GM18519 (cell line): ENCODE results near the gene MRPL34.
A peak's percentile ranks its signal among the peaks of the same experiment; 100 is the strongest.

Source experiments
- ATAC-seq: cut with Tn5 transposase; IDR thresholded peaks from one replicate; pipeline ENCODE4 v1.9.1; 2021; ENCODE audit warnings: mild to moderate bottlenecking, moderate library complexity; ENCODE audit not compliant: unreplicated experiment, low FRiP score

MRPL34 gene

DNA sequence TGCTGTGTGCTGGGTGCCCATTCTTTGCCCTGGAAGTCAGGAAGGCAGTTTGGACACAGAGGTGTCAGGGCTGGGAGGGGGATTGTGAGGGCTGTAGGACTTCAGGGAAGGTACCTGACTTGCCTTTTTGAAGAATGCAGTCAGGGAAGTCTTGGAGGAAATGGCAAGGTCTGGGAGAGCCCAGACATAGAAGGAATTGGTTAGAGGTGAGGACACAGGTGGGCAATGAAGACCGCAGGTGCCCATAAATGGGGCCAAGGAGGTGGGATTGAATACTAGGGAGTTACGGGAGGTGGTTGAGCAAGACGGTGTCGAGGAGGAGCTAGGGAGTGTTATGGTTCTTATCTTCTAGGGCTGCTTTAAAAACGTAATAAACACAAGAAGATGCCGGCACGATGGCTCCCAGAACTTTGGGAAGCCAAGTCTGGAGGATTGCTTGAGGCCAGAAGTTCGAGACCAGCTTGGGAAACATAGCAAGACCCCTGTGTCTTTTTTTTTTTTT, 2.3 kb downstream of the MRPL34 start:
- ATAC-seq = no peak

DNA sequence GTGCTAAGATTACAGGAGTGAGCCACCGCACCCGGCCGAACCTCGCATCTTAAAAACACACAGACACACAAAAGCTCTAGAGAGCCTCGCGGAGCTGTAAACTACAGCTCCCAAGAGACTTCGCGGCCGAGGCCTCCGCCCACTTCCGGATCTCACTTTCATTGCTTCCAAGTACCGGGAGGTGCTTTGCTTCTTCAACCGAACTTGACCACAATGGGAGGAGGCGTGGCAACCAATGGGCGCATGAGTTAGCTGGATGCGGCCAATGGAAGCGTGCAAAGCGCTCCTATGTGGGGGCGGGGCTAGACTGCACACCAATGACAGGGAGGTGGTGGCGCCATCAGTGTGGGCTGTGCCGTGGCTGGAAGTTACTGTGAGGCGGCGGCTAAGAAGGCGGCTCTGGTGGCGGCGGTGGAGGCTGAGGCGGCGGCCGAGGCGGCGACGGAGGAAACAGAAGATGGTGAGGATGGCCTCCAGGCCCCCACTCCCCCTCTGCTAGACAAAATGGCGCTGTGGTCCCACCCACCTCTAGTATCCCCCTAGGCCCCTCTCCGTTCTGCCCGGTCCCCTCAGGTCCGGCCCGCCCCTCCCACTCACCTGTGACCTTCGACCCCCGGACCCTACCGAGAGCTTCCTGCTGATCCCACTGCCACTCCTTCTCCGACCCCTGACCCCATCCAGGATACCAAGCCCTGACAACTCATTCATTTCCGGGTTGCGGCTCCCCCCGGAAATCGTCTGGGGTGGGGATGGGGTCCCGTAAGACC, 3.7 kb downstream of the MRPL34 start, which contains the start of gene DDA1:
Gene DDA1 (plus strand): TSS at position 366 of the 767 bp plus-strand sequence. CDS start 92 bp downstream, at position 458.
- ATAC-seq = peak; percentile 60

DNA sequence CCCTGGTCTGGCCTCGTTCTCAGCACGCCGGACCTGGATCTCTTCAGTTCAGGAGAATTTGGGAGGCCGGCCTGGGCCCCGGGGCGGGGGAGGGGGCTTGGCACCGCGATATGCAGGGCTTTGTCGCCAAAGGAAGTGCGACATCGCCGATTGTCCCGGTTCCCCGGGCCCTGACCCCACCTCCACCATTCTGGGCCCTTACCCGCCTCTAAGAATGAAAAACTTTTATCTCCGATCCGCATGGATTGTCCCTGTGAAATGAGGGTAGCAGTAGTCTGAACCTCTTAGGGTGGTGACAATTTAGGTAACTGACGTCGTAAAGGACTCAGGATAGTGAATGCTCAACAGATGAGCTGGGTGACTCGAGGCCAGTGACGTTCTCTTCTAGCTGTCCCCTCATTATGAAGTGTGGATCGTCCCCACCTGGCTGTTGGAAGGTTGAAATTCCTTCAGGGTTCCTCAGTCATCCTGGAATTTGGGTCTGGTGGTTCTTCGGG, 4.3 kb downstream of the MRPL34 start:
- no peak for ATAC-seq

DNA sequence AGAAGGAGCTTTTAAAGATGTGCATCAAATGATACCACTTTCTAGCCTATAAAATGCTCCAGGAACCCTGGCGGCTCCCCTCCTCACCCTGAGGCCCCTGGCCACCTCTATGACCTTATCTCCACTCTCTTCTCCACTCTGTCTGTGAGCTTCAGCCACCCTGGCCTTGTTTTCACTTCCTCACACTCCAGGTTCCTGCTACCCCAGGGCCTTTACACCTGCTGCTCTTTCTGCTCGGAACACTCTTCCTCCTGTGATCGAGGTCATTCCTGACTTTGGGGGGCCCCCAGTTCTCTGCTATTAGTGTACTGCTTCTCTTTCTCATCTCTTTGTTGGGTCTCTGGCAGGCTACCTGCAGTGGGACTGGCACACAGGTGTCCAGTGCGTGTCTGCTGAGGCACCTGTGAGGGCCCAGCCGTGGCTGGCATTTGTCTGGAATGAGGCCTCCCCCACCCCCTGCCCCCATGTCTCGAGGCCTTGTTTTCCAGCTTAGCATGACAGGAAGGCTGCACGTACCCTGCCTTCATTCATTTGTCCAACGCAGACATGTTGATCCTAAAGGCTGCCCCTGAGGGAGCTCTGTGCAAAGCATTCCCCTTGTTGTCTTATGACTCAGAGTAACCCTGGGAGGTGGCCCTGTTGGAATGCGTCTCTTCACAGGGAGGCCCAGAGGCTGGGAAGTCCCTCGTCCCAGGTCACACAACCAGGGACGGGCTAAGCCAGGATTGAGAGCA, 6.0 kb downstream of the MRPL34 start:
- no peak for ATAC-seq

DNA sequence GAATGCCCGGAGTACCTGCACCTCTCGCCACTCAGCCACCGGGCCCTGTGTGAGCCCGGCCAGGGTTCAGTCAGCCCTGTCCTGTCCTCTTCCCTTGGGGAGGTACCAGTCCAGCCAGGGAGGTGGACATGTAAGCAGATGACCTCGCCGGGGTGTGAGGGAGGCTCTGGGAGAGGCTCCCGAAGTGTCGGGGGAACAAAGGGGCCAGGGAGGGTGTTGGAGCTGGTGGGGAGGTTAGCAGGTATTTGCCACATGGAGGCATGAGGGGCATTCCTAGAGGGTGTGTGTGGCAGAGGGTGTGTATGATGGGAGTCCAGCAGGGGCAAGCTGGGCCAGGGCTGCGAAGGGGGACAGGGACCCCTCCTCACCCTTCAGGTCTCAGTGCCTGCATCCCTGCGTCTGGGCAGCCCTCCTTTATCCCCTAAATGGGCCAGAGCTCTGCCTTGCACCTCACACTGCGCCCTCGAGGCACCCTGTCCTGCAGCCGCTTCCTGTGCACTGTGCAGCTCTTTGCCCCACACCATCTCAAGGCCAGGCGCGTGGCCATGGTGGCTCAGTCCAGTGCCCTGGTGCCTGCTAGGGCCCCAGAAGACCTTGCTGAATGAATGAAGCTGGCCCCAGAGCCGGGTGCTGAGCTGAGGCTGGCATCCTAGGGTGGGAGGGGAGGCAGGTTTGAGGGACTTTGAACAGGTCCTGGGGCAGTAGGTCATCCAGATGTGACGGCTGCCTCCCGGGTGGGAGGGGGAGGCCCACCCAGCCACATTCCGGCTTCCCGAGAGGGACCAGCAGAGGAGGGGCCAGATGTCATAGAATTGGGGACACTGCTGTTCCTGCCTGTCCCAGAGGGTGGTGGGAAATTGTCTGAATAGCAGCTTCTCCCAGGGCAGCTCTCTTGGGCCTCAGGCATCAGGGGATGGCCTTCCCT, 6.8 kb downstream of the MRPL34 start:
- ATAC-seq = no peak

DNA sequence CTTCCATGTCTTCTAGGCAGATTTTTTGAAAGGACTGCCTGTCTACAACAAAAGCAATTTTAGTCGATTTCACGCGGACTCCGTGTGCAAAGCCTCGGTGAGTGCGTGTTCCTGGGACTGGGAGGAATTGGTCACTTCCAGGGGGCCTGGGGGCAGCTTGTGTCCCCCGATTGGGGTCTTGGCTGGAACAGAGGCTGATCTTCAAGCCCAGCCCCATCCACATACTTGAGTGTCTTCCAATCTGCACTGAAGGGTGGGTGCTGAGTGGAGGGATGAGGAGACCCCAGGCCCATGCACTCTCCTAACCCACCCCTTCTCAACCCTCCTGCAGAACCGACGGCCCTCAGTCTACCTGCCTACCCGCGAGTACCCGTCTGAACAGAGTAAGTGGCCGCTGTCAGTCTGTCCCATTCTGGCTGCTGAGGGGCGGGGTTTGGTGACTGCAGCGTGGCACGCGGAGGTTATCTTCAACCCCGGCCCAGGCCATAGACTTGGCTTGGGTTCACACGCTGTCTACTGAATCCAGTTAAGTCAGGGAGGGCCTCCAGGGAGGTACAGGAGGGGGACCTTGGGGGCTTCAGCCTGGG, 8.4 kb downstream of the MRPL34 start:
- no peak for ATAC-seq

DNA sequence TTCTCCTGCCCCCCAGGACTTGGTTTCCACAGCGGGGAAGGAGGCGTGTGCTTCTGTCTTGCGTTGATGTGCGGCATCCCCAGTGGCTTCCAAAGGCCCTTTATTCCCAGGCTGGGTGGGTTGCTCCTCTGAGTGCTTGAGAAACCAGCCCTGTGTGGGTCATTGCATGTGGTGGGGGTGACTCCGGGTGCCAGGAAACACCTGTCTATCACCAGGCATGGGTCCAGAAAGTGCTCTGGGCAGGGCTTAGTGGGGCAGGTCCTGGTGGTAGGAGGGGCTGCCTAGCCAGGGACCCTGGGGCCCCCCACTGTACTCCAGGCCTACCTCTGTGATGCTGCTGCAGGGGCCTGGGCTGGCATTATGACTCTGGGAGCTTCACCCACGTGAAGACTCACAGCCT, 13.3 kb downstream of the MRPL34 start:
- ATAC-seq = no peak

DNA sequence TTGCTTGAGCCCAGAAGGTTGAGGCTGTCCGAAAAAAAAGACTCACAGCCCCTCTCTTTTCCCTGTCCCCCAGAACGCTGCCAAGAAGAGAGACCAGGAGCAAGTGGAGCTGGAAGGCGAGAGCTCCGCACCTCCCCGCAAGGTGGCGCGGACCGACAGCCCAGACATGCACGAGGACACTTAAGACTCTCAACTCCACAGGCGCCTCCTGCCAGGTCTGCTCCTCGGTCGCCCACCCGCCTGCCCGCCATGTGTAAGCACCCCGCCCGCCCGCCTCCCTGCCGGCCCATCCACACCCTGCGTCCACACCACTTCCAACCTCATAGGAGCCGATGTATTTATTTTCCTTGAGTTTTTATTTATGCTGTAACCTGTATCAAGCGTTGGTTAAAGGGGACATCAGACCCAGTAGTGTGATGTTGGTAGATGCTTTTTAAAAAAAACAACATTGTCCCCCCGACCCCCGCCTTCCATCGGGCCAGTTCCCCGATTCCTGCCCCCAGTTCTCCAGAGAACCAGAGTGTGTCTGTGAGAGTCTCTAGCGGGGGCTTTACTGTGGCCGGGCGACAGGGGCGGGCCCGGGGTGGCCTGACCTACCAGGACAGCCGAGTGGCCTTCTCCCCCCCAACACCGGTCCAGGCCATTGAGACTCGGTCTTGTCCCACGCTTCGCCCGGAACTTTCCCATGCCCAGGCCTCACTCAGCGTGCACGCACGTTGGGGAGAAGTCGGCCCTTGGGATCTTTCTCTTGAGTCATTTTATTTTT, 14.0 kb downstream of the MRPL34 start:
- ATAC-seq = no peak

DNA sequence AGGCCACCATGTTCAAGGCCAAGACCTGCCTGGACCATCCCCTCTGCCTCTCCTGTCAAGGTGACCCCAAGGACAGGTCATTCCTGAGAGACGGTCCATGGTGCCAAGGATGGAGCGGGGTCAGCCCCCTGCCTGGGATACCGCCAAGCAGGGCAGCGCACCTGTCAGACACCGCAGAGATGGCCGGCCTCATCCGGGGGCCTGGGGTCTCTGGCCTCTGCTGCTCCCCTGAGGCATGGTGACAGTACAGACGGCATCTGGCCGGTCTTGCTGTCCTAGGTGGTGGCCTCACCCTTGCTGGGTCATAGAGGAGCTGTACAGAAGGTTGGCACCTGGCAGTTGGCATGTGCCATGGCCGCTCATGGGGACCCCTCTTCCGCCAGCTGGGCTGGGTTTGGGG, 14.8 kb downstream of the MRPL34 start:
- ATAC-seq = no peak

DNA sequence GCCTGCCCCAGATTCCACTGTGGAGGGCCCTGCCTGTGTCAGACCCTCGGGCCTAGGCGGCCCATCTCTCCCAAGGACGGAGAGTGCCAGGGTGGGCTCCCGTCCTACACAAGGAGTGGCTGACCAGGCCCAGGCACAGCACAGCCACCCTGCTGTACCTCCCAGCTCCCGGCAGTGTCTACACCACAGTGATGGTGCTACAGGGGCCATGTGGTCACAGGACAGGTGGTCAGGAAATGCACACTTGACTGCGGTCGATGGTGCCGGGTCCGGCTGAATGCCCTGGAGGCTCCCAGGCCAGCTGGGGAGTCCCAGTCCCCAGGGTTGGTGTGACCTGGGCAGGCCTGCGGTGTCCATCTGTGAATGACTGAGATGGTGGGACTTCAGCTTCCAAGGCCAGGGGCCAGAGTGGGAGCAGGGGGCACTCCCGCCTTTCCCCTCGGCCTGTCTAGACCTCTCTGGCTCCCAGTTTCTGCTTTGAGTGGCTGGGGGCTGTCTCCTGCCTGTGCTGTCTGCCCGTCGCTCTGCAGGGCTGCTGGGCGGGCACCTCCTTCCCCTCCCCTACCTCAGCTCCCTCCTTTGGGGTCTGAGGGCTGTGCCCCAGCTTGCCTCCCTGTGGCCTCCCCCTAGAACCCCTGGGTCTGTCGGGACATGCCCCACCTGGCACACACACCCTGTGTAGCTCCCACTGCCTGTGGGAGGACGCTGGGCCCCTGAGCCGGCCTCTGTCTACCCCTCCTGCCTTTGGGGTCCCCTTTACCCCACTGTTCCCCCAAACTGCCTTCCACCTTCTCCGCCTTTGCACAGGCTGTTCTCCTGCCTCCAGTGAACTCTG, 16.2 kb downstream of the MRPL34 start:
- ATAC-seq = no peak

DNA sequence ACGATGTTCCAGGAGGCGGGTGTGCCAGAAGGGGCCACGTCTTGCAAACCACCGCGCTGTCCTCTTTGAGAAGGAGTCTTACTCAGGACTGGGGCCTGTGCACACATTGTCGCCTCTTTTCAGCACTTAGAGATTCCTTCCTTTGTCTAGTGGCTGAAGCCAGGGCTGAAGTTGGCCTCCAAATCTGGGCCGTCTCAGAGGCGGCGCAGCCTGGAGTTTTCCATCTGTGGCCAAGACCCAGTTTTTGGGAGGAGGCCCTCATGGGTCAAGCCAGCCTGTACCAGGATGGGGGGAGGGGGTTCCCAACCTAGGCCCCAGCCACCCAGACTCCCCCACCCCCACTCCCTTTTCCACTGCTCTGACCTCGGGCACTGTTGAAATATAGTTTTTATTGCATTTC, 17.2 kb downstream of the MRPL34 start:
- no peak for ATAC-seq

DNA sequence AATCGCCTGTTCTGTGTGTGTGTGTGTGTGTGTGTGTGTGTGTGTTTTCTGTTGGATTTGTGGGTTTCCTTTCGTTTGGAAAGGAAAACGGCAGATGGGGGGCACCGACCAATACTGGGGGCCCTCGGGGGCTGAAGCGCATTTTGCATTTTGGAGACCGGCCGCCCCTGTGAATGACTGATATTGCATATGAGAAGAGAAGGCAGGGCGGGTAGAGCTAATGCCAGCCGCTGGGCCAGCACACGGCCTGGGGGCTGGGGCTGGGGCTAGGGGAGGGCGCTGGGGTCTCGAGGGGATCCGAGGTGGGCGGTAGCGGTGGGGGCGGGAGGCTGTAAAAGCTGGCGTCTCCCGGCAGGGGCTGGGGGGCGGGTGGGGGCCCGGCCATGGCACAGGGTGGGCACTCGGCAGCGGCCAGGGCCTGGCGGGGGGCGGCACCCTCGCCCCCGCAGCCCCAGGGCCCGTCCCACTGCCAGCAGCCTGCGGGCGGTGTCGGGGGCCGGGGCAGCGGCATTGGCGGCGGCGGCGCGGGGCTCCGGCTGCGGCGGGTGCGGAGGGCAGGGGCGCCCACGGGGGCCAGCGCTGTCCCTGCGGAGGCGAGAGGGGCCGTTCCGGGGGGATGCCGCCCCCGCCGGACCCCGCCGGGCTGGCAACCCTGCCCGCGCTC, 17.8 kb downstream of the MRPL34 start:
- no peak for ATAC-seq

DNA sequence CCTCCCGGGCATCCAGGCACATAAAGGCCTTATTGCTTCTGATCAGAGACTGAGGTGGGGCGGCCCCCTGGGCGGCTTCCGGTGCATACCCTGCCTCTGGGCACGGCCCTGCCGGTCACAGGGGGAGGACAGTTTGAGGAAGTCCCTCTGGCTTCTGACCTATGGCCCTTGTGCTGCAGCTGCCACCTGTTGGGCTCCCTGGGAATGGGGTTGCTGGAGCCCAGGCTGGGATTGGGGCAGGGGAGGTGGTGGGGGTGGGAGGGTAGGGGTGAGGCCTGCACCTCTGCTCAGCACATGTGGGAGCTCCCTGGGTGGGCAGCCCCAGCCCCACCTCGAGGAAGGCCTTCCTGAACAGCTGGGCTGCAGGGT, 18.3 kb downstream of the MRPL34 start:
- ATAC-seq = no peak

DNA sequence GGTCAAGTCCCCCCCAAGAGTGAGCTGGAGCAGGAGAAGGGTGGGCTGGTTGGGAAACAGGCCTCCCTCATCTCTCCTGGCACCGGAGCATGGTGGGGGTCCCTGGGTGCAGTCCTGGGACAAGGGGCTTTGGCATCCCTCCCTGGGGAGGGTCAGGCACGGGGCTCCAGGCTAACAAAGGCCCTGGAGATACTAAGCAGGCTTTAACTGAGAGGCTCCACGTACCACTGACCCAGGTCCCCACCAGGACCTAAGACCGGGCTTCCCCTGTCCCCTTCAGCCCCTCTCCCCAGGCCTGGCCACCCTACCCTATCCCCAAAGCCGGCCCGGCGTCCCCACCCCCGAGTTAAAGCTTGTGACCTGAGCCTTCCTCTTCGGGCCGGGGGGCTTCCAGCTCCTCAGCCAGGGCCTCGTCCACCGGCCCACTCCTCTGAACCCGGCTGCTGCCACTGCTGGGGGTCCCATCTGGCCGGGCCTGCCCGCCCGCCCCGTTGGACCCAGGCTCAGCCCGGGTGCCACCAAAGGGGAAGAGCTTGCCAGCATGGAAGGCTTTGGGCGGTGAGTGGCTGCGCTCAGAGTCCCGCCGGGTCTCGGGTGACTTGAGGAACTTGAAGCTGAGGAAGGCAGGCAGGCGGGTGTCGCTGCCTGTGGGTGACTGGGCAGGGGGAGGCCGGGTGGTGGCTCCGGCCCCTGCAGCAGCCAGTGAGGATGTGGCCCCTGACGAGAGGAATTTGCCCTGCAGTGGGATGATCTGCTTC, 18.9 kb downstream of the MRPL34 start:
- ATAC-seq = no peak

DNA sequence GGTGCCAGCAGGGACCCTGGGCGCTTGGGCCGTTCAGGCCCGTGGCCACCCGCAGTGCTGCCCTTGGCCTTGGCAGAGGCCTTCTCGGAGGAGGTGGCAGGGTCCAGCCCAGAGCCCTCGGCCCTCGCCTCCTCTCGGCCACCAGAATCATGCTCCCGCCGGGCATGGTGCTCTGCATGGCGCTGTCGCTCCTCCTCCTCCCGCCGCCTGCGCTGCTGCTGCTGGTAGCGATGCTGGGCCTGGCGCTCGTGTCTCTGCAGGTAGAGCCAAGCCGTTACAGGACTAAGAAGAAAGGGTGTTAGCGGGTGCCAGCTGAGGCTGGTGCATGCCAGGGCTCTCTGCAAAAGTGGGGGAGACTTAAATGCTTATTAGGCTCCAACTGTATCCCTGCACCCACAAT, 19.5 kb downstream of the MRPL34 start:
- no peak for ATAC-seq

DNA sequence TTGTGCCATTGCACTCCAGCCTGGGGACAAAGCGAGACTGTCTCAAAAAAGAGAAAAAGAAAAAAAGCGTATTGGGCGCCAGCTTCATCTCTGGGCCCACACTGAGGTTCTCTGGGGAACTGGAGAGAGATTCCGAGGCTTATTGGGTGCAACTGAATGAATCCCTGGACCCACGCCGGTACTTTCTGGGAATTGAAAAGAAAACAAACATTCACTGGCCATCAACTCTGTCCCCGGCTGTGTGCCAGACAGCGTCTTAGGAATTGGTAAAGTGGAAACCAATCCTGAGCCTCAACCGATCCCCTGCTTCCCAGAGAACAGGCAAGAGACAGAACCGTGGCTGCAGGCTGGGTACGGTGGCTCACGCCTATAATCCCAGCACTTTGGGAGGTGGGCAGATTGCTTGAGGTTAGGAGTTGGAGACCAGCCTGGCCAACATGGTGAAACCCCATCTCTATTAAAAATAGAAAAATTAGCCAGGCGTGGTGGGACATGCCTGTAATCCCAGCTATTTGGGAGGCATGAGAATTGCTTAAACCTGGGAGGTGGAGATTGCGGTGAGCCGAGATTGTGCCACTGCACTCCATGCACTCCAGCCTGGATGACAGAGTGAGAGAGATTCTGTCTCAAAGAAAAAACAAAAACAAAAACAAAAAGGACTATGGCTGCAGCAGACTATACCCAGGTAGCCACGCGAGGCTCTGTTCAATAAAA, 20.4 kb downstream of the MRPL34 start:
- no peak for ATAC-seq

DNA sequence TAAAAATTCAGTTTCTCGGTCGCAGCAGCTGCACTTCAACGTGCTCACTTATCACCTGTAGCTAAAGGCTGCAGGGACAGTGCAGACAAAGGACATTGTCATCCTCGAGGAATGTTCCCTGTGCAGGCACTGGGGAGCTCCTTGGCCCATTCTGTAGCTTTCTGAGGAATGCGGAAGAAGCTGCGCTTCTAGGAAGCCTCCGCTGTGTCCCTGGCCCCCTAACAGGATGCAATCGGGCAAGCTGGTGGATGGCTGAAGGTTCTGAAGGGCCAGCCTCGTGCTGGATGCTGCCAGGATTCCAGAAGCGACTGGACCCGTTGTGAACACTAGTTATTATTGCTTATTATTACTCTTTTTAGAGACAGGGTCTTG, 20.9 kb downstream of the MRPL34 start:
- no peak for ATAC-seq
